Transverse colon (tissue), 4 donors: ENCODE measurements around the gene PPIL1. TPM values are rescaled to one million over a fixed set of nuclear protein-coding genes. Genes with fewer than 3 reads are reported as not detected.

Experiments
- DNase-seq: peaks from one replicate; pipeline ENCODE4 v3.0.0-alpha.2; 2019
- H3K27ac ChIP-seq, 4 donors: fragments of 200-600 bp; sonication (generic); 2 replicates each; pipeline ENCODE4 v1.5.1; 2016 to 2018; ENCODE audit warnings: inconsistent platforms in 4 of 4
- H3K27me3 ChIP-seq: fragments of 200-600 bp; sonication (generic); 2 replicates; pipeline ENCODE4 v1.5.1; 2017; ENCODE audit warnings: inconsistent platforms
- H3K36me3 ChIP-seq, 4 donors: fragments of 200-600 bp; sonication (generic); 2 replicates each; pipeline ENCODE4 v1.5.1; 2017 to 2019; ENCODE audit warnings: inconsistent platforms in 4 of 4
- H3K4me1 ChIP-seq, 4 donors: fragments of 200-600 bp; sonication (generic); 2 replicates each; pipeline ENCODE4 v1.5.1; 2017 to 2020; ENCODE audit warnings: inconsistent platforms in 4 of 4
- H3K4me3 ChIP-seq, 4 donors: fragments of 200-600 bp; sonication (generic); 1 replicate in 1 of 4; 2 replicates in 3 of 4; pipeline versions ENCODE4 v1.5.1 to v1.6.1; 2017 to 2019; ENCODE audit warnings: inconsistent platforms in 4 of 4
- H3K9me3 ChIP-seq, 2 donors: fragments of 200-600 bp; sonication (generic); 2 replicates each; pipeline ENCODE4 v1.5.1; 2017 to 2019; ENCODE audit warnings: inconsistent platforms in 2 of 2
- CTCF ChIP-seq, 5 experiments: fragments of 200-600 bp in 3 of 5; fragments of 450-650 bp in 2 of 5; sonication (generic) in 3 of 5; IDR thresholded peaks; 1 replicate in 2 of 5; 2 replicates in 3 of 5; pipeline ENCODE4 v1.5.1; 2016 to 2017; ENCODE audit warnings: antibody characterized with exemption in 5 of 5, inconsistent platforms in 3 of 5, mild to moderate bottlenecking in 2 of 5, moderate library complexity in 1 of 5
- EP300 ChIP-seq: sonication (generic); formaldehyde crosslinking; IDR thresholded peaks from one replicate; pipeline ENCODE4 v1.6.1; 2017; ENCODE audit warnings: antibody characterized with exemption, low read depth
- POLR2A ChIP-seq: fragments of 450-650 bp; IDR thresholded peaks from one replicate; pipeline ENCODE4 v1.6.1; 2016; ENCODE audit warnings: antibody characterized with exemption, mild to moderate bottlenecking, moderate library complexity
- POLR2AphosphoS5 ChIP-seq, 3 donors: sonication (generic); formaldehyde crosslinking; IDR thresholded peaks; one replicate each; pipeline ENCODE4 v1.6.1; 2016; ENCODE audit warnings: antibody characterized with exemption in 3 of 3
- WGBS, 2 donors: methylation state at CpG; one replicate each; pipeline ENCODE4 v1.1.5; 2018; ENCODE audit warnings: low coverage in 1 of 2; 5-methylcytosine and 5-hydroxymethylcytosine counted together
- in situ Hi-C, 4 donors: fragments of 200-750 bp; cut with MboI; loops; one replicate each; pipeline versions ENCODE4 v1.15.0 to v1.15.1; 2017; ENCODE audit warnings: low sequenced_read_pairs in 3 of 4, low pct_ligation_motif_present in 1 of 4, low pct_unique_long_range_greater_than_20kb in 1 of 4
- intact Hi-C: fragments of 100-400 bp; cut with DNase I; formaldehyde crosslinking; loops from one replicate; pipeline ENCODE4 v1.15.1; 2023; ENCODE audit warnings: low total_unique reads
- total RNA-seq, 4 donors: library from RNA; depleted of rRNA; stranded (reverse); fragments of >200 nt; gene quantifications; one replicate each; pipeline ENCODE4 v1.1.0, GENCODE V29; 2016

Gene PPIL1
- total RNA-seq, 4 donors from 2014 or later: 1.00 to 5.6 (median 3.3) TPM

DNA sequence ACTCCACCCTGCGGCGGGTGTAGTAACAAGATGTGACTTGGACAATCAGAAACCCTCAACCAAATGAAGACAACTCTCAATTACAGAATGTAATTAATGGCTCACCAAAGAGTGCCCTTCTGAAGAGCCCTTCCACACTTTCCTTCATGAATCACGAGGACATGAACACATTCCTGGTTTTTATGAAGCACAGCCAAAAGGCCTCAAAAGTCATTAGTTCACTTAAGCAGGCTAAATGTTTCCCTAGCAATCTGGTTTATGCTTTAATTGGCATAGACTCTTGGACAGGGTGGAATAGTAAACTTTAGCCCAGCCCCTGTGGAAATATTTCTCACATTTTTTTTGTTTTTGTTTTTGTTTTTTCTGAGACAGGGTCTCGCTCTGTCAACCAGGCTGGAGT, 55.8 kb downstream of the PPIL1 start:
- no peak for TF ChIP-seq POLR2A
- no peak for TF ChIP-seq POLR2AphosphoS5 (IDR thresholded peaks at IDR 0.05)

DNA sequence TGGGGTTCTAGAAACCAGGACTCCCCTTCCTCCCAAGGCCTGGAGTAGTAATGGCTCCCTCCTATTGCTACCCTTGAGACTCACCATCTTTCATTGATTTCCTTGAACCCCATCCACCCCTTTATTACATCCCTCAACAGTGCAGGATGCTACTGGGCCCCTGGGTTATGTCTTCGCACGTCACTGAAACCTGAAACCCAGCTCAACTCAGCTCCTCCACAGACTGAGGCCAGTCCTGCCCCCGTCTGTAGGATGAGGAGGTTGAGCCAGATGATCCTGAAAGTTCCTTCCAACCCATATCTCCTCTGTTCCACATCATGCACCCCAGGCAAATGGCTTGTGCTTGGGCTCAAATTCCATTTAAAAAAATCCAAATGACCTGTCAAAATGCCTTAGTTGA, 56.8 kb downstream of the PPIL1 start:
- Histone ChIP-seq H3K27me3 (no peaks in the 10 kb centered on the region), H3K36me3 (no peaks in the 10 kb centered on the region), H3K4me1 (no peaks in the 10 kb centered on the region), H3K9me3 (no peaks in the 10 kb centered on the region), H3K4me3 (no peak overlapping the region), H3K27ac (no peak overlapping the region)
- 92% methylated on average over 3 of the region's 3 CpGs; no CpG with 5 or more reads in 1 of the 2 donors for WGBS, 2 donors
- in situ Hi-C loops (no loop called here), intact Hi-C loops (no loop called here)
- TF ChIP-seq POLR2AphosphoS5 (IDR thresholded peaks at IDR 0.05) (no peak), POLR2A (no peak), CTCF (IDR thresholded peaks at IDR 0.05) (no peak), EP300 (no peak)
- DNase-seq: no peak

More for the DNA sequence above, 55.8 kb downstream of the PPIL1 start:
- H3K27ac ChIP-seq: no peak overlapping the region
- no peak for DNase-seq
- 20 to 84% methylated on average over 1 to 4 of the region's 4 CpGs for WGBS, 2 donors
- intact Hi-C loops (no loop called here), in situ Hi-C loops (no loop called here)
- H3K4me1 ChIP-seq: no peaks in the 10 kb centered on the region
- no peak overlapping the region for H3K4me3 ChIP-seq
- no peaks in the 10 kb centered on the region for H3K27me3 ChIP-seq
- H3K9me3 ChIP-seq: no peaks in the 10 kb centered on the region
- no peaks in the 10 kb centered on the region for H3K36me3 ChIP-seq

- intact Hi-C loops (no loop called here), in situ Hi-C loops (no loop called here)
- no peak overlapping the region for H3K4me3 ChIP-seq
- no peaks in the 10 kb centered on the region for H3K36me3 ChIP-seq
- no peak for DNase-seq
- no peak overlapping the region for H3K27ac ChIP-seq
- H3K4me1 ChIP-seq: no peaks in the 10 kb centered on the region
- no peaks in the 10 kb centered on the region for H3K27me3 ChIP-seq
- 65 to 85% methylated on average over 7 to 9 of the region's 9 CpGs for WGBS, 2 donors
- H3K9me3 ChIP-seq: no peaks in the 10 kb centered on the region
- TF ChIP-seq POLR2AphosphoS5 (IDR thresholded peaks at IDR 0.05) (no peak), EP300 (no peak), POLR2A (no peak), CTCF (IDR thresholded peaks at IDR 0.05) (no peak)
These were observed 57.3 kb downstream of the PPIL1 start for GRCh38 chr6:36817176-36817817.

DNA sequence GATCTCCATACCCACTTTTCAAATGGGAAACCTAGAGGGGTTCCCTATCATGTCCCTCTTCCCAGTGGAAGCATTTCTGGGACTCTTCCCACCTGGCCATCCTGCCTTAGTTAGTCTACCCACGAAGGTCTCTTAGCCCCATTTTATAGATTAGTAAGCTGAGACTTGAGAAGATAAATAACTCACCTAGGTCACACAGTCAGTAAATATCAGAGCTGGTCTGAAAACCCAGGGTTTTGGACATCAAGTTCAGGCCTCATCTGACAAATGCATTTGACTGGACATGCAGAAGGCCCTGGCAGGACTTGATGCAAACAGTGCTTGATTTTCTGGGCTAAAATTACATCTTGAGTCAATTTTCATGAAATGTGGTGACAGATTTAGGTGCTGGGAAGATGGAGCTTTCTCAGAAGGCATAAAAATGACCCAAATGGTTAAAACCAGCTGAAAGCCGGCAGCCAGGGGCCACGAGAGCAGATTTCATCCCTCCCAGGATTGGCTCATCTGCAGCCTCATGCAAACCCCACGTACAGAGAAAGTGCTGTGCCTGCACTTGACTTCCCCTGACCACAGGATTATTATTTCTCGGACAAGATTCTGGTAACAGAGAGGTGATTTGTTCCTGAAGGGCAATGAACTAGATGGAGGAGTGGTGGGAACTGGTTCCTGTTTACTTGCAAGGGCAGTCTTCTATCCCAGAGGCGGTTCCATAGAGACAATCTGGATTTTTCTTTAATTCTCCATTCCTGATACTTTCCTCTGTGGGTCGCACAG, 58.5 kb downstream of the PPIL1 start:
- H3K36me3 ChIP-seq: no peaks in the 10 kb centered on the region
- intact Hi-C loops: no loop called here
- H3K27ac ChIP-seq: no peak overlapping the region
- no peaks in the 10 kb centered on the region for H3K9me3 ChIP-seq
- DNase-seq: no peak
- 69 to 77% methylated on average over 3 to 7 of the region's 7 CpGs for WGBS, 2 donors
- H3K4me3 ChIP-seq: no peak overlapping the region
- H3K27me3 ChIP-seq: no peaks in the 10 kb centered on the region
- TF ChIP-seq EP300 (no peak), POLR2AphosphoS5 (IDR thresholded peaks at IDR 0.05) (no peak), POLR2A (no peak), CTCF (IDR thresholded peaks at IDR 0.05) (no peak)
- H3K4me1 ChIP-seq: no peaks in the 10 kb centered on the region
- in situ Hi-C loops: no loop called here
